Dermis blood vessel endothelial cell (primary cell): ENCODE measurements around the gene TRAPPC3. TPM values are rescaled to one million over a fixed set of nuclear protein-coding genes. Genes with fewer than 3 reads are reported as not detected.
A peak's percentile ranks its signal among the peaks of the same experiment; 100 is the strongest.
"Not testable (repeated sequence)": the region's sequence is repeated elsewhere in the genome, so short reads cannot be mapped to it uniquely, and the experiment has no call there.

ENCODE experiments used
- DNase-seq: peaks from one replicate; pipeline ENCODE4 v3.0.0; 2010
- total RNA-seq: library from RNA; depleted of rRNA; stranded (reverse); fragments of >200 nt; gene quantifications from 2 replicates; pipeline ENCODE4 v1.2.3, GENCODE V29; 2014

Gene TRAPPC3
- total RNA-seq, 1 donor from 2014 or later = 117 TPM

DNA sequence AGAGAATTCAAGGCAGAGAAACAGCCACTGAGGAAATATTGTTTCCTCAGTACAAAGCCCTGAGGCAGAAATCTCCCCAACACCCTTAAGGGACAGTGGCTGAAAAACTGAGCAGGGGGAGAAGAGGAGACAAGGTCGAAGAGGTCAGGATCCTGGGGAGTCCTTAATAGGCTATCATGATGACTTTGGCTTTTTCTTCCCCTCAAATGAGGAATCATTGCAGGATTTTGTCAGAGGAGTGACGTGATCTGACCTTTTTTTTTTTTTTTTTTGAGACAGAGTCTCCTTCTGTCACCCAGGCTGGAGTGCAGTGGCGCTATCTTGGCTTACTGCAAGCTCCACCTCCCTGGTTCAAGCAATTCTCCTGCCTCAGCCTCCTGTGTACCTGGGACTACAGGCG, 16.9 kb upstream of the TRAPPC3 start:
- DNase-seq = no peak

DNA sequence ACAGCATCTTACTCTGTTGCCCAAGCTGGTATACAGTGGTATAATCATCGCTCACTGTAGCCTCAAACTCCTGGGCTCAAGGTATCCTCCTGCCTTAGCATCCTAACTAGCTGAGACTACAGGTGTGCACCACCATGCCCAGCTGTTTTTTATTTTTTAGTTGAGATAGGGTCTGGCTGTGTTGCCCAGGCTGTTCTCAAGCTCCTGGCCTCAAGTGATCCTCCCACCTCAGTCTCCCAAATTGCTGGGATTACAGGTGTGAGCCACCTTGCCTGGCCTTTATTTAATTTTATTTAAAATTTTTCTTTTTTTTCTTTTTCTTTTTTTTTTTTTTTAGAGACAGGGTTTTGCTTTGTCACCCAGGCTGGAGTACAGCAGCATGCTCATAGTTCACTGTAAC, 15.9 kb upstream of the TRAPPC3 start:
- DNase-seq = no peak

DNA sequence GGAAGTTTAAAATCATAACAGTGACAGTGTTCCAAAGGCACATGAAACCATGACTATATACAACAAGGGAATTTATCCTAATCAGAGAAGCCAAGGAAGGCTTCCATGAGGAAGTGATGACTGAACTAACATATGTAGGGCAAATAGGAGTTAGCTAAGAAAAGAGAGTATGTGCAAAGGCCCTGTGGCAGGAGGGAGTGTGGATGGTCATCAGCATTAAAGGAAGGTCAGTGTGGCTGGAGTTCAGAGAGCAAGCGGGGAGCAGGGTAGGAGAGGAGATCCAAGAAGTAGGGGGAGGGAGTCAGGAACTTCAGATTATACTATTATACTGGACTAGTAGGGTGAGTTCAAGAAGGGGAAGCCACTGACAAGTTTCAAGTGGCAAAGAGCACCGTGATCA, 15.1 kb upstream of the TRAPPC3 start:
- no peak for DNase-seq

DNA sequence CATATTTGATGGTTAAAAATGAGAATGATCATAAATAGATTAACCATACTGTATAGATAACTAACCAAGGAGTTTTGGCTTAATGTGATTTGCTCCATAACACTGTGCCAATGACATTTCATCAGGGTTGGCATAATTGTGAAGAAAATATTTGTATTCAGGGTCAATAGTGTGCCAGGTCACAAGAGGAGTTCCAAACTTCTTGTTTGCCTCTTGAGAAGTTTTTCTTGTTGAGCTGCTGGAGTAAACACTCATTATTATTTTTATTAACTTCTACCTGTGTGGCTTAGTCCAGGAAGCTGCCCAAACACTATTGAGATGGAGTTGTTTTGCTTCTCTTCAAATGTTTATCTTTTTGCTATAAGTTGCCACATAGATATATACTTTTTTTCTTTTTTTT, 14.1 kb upstream of the TRAPPC3 start:
- DNase-seq = no peak

DNA sequence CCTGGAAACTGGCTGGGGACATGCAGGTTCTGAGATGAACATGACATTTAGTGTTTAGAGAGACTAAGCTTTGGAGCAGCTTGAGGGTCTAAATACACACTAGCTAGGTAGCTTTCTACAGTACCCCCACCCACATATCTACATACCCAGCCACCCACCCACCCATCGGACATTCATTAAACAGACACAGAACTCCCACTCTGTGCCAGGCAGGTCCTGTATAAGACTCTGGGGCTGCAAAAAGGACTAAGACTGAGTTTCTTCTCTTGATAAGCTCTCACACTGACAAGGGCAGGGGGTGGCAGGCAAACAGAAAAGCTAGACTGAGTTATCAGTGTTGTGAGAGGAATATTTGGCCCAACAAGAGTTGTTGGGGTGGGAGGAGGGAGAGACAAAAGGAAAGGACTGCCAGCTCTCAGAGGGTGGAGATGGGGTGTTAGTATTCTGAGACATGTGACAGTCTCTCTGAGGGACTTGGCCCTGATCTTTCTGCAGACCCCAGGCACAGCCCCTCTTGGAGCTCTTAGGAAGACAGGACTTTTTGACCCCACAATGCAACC, 13.5 kb upstream of the TRAPPC3 start:
- no peak for DNase-seq

DNA sequence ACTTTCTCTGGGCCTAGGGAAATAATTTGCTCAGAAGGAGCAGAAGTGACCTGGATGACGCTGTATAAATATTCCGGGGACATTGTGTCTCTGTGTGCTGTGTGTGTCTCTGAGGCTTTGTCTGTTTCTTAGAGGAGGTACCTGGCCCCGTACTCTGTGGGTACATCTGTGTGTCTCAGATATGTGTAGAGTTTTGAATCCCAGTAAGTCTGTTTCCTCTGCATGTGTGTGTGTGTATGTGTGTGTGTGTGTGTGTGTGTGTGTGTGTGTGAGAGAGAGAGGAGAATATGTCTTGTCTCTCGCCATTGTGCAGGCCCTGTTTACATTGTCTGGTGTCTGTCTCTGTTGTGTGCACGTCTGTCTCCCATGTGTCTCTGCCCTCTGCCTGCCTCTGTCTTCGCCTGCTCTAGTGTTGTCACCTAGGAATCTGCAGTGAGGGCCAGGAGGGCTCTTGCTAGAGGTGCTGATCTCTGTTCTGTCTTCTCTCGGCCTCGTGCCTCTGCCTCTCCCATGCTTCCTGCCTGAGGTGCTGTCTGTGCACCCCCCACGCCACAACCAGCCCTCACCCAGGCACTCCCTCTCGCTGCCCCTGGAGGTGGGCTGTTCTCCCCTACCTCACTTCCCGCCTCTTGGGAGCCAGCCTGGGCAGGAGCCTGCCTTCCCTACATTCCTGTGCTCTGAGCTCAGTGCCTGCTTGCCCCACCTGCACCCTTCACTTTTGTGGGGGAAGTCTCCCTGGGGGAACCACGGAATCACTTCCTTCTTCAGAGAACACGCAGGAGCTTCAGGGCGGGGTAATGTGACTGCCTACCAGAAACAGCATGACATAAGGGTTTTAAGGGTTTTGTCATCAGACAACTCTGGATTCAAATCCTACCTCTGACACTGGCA, 12.6 kb upstream of the TRAPPC3 start:
- peak; percentile 55 for DNase-seq

DNA sequence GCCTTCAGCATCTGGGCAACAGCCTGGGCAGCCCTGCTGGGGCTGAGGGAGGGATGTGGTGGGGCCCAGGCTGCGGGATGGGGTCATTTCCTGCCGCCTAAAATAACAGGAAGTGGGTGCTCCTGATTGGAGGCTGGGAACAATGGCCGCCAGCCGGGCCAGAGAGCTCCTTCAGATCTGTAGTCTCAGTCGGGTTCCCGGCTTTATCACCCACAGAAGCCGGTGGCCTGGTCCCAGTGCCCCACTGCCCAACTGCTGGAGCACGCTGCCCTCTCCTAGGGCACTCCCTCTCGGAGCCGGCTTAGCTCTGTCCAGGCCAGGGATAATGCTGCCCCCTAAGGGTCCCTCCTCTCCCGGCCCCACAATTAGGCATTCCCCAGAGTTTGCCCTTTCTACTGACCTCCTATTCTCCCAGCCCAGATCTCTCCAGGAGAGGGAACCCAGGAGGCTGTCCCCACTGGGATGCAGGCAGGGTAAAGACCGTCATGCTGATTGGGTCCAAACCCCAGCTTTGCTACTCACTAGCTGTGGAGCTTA, 11.7 kb upstream of the TRAPPC3 start:
- DNase-seq = peak; percentile 87

DNA sequence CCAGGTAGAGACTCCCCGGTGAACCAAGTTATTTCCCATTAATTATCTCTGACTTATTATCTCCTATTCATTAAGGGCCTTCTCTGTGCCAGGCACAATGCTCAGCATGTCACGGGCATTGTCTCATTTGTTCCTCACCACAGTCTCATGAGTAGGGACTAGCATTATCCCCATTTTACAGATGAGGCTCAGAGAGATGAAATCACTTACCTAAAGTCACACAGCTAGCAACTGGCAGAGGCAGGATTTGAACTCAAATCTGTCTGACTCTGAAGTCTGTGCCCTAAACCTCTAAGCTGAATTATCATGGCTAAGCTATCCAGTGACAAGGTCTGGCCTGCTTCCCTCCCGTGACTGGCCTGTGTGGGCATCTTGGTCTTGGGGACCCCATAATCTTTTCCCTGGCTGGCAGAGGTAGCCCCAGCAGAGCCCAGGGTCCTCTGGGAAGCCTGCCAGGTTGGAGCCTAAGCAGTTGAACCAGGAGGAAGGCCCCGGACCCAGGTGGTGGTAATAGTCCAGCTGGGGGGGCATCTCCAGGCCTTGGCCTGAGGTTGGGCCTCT, 11.2 kb upstream of the TRAPPC3 start:
- no peak for DNase-seq

DNA sequence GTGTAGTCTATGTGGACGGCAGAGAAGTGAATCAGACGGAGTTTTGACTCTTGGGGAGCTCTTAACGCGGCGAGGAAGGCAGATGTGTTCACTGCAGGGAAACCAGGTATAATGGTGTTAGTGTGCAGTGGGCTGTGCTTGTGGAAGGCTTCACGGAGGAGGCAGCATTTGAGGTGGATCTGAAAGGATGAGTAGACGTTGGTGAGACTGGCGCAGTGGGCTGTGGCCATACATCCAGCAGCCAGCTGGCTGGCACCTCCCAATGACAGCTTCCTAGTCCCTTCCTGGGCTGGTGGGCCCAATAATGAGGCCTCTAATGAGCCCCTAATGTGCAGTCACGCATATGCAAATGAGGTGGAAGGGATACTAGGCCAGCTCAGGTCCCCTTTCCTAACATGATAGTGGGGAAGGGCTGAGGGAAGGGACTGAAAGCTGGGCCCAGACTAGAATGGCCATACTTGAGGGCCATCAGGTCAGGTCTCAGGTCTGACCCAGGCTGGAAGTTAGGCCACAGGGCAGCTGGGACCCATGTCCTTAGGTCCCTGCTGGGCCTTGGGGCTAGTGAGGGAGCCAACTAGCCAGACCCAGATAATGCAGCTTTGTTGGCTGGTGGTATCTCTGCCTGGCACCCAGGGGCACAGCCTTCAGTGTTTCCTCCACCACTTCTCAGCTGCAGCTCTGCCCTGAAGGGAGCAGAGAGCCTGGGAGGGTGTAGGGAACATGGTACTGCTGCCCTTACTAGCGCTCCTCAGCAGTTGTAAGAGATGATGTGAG, 10.5 kb upstream of the TRAPPC3 start:
- no peak for DNase-seq

DNA sequence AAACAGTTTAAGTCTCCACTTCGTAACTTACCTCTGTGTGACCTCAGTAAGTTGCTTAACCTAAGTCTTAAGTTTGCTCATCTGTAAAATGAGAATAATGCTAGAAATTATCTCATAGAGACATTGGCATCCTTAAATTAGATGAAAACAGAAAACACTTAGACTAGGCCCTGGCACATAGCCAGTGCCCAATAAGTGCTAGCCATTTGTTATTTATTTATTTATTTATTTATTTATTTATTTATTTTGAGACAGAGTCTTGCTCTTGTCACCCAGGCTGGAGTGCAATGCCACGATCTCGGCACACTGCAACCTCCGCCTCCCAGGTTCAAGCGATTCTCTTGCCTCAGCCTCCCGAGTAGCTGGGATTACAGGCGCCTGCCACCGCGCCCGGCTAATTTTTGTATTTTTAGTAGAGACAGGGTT, 9.6 kb upstream of the TRAPPC3 start:
- DNase-seq = not testable (repeated sequence)

DNA sequence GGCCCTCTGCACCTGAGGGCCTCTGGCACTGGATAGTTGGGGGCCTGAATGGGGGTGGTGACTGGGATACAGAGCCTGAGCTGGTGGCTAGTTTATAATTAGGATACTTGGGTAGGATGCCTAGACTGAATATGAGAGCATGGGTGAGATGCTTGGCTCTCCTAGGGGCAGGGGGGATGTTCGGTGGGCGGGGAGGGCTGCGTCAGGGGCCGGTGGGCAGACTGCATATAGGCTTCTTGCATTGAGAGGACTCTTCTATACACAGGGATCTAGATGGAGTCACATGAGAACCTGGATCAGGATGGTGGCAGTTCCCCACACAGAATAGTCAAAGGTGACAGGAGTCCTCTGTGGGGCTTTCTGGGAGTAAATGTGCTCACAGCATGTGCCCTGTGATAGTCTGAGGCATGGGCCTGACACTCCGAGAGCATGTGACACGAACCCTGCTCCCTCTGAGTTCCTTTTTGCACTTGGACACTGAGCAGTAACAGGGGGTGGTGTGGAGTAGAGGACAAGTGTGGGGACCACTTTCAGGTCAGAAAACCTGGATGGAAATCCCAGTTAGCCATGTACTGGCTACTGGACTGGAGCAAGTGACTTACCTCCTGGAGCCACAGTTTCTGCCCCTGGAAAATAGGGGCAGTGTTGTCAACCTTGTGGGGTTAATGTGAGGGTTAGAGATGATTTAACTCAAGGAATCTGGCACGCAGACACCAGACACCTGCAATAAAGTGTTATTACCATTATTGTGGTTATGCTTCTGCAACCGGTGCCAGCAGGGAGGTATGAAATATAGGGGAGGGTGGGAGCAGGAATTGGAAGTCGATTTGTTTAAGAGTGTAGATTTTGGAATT, 8.9 kb upstream of the TRAPPC3 start:
- DNase-seq = no peak

DNA sequence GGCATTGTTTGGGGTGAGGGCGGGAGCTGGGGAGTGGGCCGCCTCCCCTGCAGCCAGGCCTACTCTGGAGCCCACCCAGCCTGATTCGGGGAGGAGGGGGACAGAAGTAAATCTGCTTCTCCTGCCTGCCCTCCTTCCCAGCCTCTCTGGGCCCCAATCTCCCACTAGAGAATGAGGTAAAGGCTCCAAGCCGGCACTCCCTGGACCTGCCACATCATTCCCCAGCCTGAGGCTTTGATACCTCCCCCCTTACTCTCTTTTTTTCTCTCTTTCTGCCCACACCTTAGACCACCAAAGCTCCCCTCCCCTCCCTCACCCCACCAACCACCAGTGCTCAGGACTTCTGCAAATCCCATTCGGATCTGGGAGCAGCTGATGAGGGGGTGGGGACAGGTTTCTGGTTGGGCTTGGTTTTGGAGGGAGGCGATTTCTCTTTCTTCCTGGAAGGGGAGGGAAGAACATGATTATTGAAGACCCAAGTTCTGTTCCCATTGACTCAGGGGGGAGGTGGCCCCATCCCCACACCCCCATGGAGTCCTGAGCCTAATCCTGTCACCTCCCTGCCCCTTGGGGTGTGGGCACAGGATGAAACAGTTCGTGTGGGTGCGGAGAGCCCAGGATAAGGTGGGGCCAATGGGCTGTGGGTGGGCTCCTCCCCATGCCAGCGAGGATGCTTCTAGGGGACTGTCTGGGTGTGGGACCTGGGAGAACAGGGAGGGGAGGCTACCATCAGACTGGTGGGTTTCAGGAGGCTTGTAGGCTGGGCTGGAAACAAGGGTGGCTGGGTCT, 8.0 kb upstream of the TRAPPC3 start:
- DNase-seq = peak; percentile 45

DNA sequence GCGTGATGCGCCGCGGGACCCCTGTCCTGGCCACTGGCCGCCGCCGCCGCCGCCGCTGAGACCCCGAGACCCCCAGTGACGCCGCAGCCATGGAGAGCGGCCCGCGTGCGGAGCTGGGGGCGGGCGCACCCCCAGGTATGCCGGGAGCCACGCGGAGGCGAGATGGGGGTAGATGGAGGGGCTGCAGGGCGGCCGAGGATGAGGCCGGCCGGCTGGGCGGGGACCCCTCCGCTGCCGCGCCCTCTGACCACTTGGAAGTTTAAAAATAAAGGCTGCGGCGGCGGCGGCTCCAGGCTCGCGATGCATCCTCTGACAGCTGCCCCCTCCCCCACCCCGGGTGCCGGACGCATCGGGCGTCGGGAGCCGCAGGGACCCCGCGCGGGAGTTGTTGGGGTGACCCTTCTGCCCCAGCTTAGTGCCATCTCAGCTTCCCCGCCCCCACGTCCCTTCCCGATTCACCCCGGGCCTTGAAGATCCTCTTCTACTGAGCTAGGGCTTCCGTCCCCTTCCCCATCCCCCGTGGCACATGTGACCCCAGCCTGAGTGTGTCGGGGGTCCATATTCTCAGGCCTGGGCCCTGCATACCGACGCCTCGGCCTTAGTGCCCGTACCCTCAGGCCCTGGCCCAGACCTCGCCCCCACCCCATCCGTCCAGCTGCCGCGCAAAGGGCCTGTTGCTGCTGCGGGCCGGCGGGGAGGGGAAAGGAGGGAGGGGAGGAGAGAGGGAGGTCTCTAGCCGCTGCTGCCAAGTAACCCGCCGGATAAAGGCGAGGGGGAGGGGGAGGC, 7.2 kb upstream of the TRAPPC3 start:
- DNase-seq = peak; percentile 73

DNA sequence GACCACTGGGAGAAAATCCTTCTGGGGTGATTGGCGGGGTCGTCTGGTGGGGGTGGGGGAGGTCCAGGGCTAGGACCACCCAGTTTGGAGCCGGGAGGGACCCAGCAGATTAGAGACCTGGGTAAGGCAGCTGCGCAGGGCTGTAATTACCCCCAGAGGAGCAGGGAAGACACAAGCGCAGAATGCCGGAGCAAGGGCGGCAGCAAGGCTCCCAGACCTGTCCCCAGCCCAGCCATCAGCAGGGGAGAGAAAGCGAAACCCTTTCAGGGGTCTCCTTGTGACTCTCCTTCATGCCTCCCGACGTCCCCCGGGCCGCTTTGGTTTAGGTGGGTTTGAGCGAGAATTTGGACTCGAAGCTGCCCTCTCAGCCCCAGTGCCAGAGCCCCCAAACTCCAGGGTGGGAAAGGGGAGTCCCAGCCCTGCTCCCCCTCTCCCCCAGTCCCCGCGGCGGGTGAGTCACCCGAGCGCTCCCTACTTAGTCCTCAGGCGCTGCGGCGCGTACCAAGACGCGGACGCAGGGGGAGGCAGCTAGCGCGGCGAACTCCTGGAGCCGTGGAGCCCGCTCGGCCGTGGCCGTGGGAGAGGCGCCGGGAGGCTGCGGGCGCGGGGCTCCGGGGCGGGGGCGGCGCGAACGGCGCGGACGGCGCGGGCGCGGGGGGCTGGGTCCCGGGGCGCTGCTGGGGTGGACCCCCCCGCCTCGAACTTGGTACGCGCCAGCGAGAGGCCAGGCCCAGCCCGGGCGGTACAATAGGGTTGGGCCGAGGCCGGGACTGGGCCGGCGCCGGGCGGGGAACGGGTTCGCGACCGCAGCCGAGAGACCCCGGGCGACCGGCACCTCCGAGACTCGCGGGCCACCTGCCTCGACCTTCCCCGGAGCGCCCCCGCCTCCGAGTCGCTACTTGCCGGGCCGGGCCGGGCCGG, 6.4 kb upstream of the TRAPPC3 start, which contains the start of gene MAP7D1:
Gene MAP7D1 (plus strand): TSS at position 753 of the 921 bp plus-strand sequence. CDS start 258 bp downstream, outside the sequence.
- DNase-seq = peak; percentile 87

DNA sequence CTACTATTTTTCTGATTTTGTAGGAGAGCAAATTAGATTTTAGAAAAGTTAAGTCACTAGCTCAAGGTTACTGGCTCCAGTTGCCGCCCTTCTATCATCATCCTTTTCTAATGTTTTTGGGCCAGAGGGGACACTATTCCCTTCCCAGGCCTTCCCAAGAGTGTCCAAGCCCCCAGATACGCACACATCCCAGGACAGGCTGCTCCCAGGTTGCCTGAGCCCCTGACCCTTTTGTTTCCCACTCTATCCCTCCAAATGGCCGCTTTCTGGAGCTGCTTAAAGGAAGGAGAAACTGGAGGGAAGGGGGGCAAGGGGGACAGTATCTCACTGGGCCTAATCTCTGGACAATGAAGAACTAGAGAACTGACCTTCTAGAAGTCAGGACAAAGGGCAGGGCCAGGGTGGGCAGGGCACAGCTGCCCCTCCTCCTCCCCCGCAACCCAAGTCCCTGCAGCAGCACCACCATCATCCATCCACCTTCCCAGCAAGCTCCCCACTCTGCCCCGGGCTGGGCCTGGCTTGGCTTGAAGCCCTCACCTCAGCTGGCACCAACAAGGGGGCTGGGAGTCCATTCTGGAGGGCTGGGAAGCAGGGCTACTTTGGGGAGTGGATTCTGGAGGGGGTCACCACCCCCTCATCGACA, 5.6 kb upstream of the TRAPPC3 start:
- DNase-seq = no peak

DNA sequence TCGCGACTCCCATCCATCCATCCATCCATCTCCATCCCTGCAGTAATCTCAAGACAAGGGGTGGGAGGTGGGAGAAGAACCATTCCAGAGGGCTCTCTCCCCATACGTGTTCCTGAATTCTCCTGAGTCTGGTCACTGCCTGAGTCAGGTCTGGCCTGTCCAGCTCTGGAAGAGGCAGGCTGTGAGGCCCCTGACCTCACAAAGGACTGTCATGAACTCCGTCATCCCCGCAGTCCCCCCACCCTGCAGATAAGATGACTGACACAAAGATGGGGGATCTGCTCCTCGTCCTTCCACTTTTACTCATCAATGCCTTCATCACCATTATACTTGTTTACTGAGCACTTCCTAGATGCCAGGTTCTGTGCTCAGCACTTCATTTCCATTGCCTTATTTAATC, 5.0 kb upstream of the TRAPPC3 start:
- no peak for DNase-seq

DNA sequence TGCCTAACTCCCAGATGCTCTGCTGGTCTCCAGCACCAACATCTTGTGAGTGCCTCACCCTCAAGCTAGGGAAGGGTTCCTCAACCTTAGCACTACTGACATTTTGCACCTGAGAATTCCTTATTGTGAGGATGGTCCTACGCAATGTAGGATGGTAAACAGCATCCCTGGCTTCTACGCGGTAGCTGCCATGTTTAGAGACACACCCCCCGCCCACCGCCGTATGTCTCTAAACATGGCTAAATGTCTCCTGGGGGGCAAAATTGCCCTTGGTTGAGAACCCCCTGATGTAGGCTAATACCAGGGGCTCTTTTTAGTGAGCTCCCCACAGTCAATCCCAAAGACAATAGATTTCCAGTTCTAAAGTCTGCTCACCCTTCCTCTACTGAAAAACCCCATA, 4.2 kb upstream of the TRAPPC3 start:
- no peak for DNase-seq

DNA sequence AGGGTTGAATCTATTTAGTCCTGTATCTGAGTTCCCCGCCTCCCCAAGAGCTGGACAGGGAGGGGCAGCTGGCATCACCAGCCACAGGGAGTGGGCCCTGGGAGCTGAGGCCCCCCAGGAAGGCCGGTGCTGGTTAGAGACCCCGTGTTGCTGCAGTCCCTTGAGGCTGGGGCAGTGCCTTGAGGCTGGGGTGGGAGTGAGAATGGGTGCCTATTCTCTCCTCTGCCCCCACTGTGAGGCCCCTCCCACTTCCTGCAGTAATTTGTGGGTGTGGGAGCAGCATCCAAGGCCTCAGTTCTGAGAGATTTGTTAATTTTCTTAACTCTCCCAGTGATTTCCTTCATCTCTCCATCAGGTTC, 2.5 kb upstream of the TRAPPC3 start:
- no peak for DNase-seq
